Ovary (tissue), 3 donors: ENCODE measurements around the gene LYZL6.
"Not testable (repeated sequence)": the region's sequence is repeated elsewhere in the genome, so short reads cannot be mapped to it uniquely, and the experiment has no call there.

Experiments used
- EP300 ChIP-seq: sonication (generic); formaldehyde crosslinking; IDR thresholded peaks from one replicate; pipeline ENCODE4 v1.6.1; 2017; ENCODE audit warnings: antibody characterized with exemption
- POLR2A ChIP-seq: fragments of 450-650 bp; IDR thresholded peaks from one replicate; pipeline ENCODE4 v1.6.1; 2017; ENCODE audit warnings: antibody characterized with exemption, mild to moderate bottlenecking, moderate library complexity
- TF ChIP-seq, protein P1 (sequence below), 3 donors: fragments of 450-650 bp in 2 of 3; fragments of 200-600 bp in 1 of 3; IDR thresholded peaks; one replicate each; pipeline versions ENCODE4 v1.5.1 to v1.8.0; 2016 to 2022; ENCODE audit warnings: antibody characterized with exemption in 3 of 3, mild to moderate bottlenecking in 1 of 3
- donor health status: DM: no; HTN: no; CAD: no.

DNA sequence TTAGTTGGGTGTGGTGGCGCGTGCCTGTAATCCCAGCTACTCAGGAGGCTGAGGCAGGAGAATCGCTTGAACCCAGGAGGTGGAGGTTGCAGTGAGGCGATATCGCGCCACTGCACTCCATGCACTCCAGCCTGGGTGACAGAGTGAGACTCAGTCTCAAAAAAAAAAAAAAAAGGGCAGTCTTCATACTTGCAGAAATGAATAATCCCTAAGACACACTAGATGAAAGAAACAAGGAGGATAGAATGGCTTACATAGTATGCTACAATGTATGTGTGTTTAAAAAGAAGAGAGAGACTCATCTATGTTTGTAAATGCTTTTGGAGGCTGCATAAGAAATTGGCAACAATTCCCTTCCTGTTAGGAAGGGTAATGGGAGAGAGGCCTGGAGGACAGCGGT lies 45.7 kb downstream of the LYZL6 start:
- not testable (repeated sequence) for TF ChIP-seq POLR2A, EP300
- TF ChIP-seq, protein P1, sequence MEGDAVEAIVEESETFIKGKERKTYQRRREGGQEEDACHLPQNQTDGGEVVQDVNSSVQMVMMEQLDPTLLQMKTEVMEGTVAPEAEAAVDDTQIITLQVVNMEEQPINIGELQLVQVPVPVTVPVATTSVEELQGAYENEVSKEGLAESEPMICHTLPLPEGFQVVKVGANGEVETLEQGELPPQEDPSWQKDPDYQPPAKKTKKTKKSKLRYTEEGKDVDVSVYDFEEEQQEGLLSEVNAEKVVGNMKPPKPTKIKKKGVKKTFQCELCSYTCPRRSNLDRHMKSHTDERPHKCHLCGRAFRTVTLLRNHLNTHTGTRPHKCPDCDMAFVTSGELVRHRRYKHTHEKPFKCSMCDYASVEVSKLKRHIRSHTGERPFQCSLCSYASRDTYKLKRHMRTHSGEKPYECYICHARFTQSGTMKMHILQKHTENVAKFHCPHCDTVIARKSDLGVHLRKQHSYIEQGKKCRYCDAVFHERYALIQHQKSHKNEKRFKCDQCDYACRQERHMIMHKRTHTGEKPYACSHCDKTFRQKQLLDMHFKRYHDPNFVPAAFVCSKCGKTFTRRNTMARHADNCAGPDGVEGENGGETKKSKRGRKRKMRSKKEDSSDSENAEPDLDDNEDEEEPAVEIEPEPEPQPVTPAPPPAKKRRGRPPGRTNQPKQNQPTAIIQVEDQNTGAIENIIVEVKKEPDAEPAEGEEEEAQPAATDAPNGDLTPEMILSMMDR (IDR thresholded peaks at IDR 0.05) = not testable (repeated sequence)
